ENCODE measurements around the gene DDAH2. TPM values are rescaled to one million over a fixed set of nuclear protein-coding genes. Genes with fewer than 3 reads are reported as not detected.
A peak's percentile ranks its signal among the peaks of the same experiment; 100 is the strongest.

The DDAH2 gene
- total and polyA plus RNA-seq, 8 donors = 70.2 to 199 (median 161) TPM

GRCh38 chr6:31770860-31771259, 41.8 kb upstream of the DDAH2 start:
- Histone ChIP-seq H3K27me3 (no peaks in the 10 kb centered on the region), H3K36me3 (no peaks in the 10 kb centered on the region), H3K4me3 (no peak overlapping the region), H3K27ac (no peak overlapping the region), H3K9me3 (no peaks in the 10 kb centered on the region), H3K4me1 (peaks cover 0 to 31% of the 10 kb centered on the region in 2 donors)
- intact Hi-C loops (cut with DNase I) = no loop called here
- no peak for TF ChIP-seq CTCF (IDR thresholded peaks at IDR 0.05)
- no peak for DNase-seq
- no peak for ATAC-seq

GRCh38 chr6:31769684-31770371, 40.7 kb upstream of the DDAH2 start:
- DNase-seq (peak in 2 of 4 donors; percentile 84 to 95), ATAC-seq (peak; percentile 86)
- Histone ChIP-seq H3K27ac (peak overlapping the region in 1 of 2 donors; percentile 77), H3K27me3 (no peaks in the 10 kb centered on the region), H3K4me3 (no peak overlapping the region), H3K4me1 (peaks cover 0 to 30% of the 10 kb centered on the region in 2 donors), H3K9me3 (no peaks in the 10 kb centered on the region), H3K36me3 (no peaks in the 10 kb centered on the region)
- intact Hi-C loops (cut with DNase I) = no loop called here
- TF ChIP-seq CTCF (IDR thresholded peaks at IDR 0.05) = peak; percentile 81 to 97

- no peak for TF ChIP-seq CTCF (IDR thresholded peaks at IDR 0.05)
- Histone ChIP-seq H3K27me3 (no peaks in the 10 kb centered on the region), H3K36me3 (no peaks in the 10 kb centered on the region), H3K4me3 (no peak overlapping the region), H3K27ac (peak overlapping the region in 1 of 2 donors; percentile 77), H3K9me3 (no peaks in the 10 kb centered on the region), H3K4me1 (peaks cover 0 to 30% of the 10 kb centered on the region in 2 donors)
- intact Hi-C loops (cut with DNase I) = no loop called here
- DNase-seq (peak in 1 of 4 donors; percentile 31), ATAC-seq (peak; percentile 26)
These were observed 39.5 kb upstream of the DDAH2 start for GRCh38 chr6:31768363-31769257.

- no peaks in the 10 kb centered on the region for H3K27me3 ChIP-seq
- no peak overlapping the region for H3K27ac ChIP-seq
- peaks cover 0 to 25% of the 10 kb centered on the region in 2 donors for H3K4me1 ChIP-seq
- H3K9me3 ChIP-seq = no peaks in the 10 kb centered on the region
- H3K36me3 ChIP-seq = no peaks in the 10 kb centered on the region
- no peak for ATAC-seq
- DNase-seq = peak in 1 of 4 donors; percentile 24
- TF ChIP-seq CTCF (IDR thresholded peaks at IDR 0.05) = no peak
- H3K4me3 ChIP-seq = no peak overlapping the region
- intact Hi-C loops (cut with DNase I) = no loop called here
These were observed 38.1 kb upstream of the DDAH2 start for GRCh38 chr6:31767096-31767645.

All from left lung (tissue), 10 donors.